ENCODE data around the gene ZNF787. TPM values are rescaled to one million over a fixed set of nuclear protein-coding genes. Genes with fewer than 3 reads are reported as not detected.

ZNF787 gene
- total RNA-seq, 5 donors from 2014 or later (not counting 1 experiment from before 2014, with no cell fraction given) = 20.6 to 38.6 (median 34.9) TPM

DNA sequence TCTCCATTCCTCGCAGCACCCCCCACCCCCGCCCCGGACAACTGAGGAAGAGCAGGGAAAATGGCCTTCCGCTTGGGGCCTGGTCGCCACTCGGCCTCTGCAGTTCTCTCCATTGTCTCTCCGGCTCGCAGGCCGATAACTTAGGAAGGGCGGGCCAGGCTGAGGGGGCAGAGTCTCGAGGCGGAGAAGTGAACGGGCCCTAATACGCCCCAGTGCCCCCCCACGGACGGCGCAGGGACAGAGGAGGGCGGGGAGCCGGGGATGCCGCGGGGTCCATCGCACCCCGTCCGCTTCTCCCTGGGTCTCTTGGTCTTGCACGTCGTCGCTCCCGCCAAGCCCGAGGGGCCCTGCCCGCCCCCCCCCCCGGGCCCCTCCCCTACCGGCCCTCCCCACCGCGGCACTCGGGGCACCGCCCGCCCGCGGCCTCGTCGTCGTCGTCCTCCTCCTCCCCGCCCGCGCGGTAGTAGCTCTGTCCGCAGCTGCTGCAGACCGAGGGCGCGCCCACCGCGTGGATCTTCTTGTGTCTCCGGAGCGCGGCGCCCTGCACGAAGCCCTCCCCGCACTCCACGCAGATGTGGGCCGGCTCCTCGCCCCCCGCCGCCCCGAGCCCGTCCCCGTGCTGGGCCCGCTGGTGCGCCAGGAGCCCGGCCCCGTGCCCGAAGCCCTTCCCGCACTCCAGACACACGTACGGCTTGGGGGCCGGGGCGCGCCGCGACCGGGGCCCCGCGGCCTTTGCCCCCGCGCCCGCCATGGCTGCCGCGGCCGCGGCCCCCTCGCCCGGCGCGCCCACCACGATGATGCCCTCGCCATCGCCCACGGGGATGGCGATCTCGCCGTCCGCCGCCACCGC is 33.2 kb downstream of the ZNF787 start:
- H3K4me1 Mint-ChIP-seq = peaks cover 5 to 16% (median 8%) of the 10 kb centered on the region in 3 donors
- Histone ChIP-seq H3K36me3 (ENCODE audit: control insufficient read depth in 2 of 2, extremely low read depth in 1 of 2, insufficient read depth in 1 of 2, low read length in 1 of 2) (peaks cover 6 to 19% of the 10 kb centered on the region in 2 donors), H3K4me3 (ENCODE audit: control insufficient read depth in 1 of 2, extremely low read depth in 1 of 2, low read length in 1 of 2) (no peak overlapping the region), H3K9me3 (no peaks in the 10 kb centered on the region), H3K27ac (ENCODE audit: low read length) (no peak overlapping the region), H3K27me3 (replicated peaks in 1 of 2; ENCODE audit: control insufficient read depth in 2 of 2, extremely low read depth in 1 of 2, insufficient read depth in 2 of 2, low read length in 1 of 2) (no peaks in the 10 kb centered on the region), H3K4me1 (ENCODE audit: control insufficient read depth in 1 of 2, extremely low read depth in 1 of 2, insufficient read depth in 2 of 2, low read length in 2 of 2) (peaks cover 0 to 4% of the 10 kb centered on the region in 2 experiments)
- ChIA-PET CTCF (interaction anchor here in 1 of 2 donors (0.6 kb wide), 1 partner anchor 82 kb away, joined by 5 read pairs; no protein-coding TSS in a partner anchor), POLR2A (no interaction called here)
- H3K36me3 Mint-ChIP-seq = peaks cover 18% of the 10 kb centered on the region
- no peaks in the 10 kb centered on the region for H3K9me3 Mint-ChIP-seq
- 98% methylated on average over 70 of the region's 104 CpGs for WGBS (ENCODE audit: insufficient coverage)
- ATAC-seq (replicated peaks in 1 of 4) (no peak), DNase-seq (no peak)
- no peak overlapping the region for H3K4me3 Mint-ChIP-seq
- no peaks in the 10 kb centered on the region for H3K27me3 Mint-ChIP-seq
- no peak overlapping the region for H3K27ac Mint-ChIP-seq

DNA sequence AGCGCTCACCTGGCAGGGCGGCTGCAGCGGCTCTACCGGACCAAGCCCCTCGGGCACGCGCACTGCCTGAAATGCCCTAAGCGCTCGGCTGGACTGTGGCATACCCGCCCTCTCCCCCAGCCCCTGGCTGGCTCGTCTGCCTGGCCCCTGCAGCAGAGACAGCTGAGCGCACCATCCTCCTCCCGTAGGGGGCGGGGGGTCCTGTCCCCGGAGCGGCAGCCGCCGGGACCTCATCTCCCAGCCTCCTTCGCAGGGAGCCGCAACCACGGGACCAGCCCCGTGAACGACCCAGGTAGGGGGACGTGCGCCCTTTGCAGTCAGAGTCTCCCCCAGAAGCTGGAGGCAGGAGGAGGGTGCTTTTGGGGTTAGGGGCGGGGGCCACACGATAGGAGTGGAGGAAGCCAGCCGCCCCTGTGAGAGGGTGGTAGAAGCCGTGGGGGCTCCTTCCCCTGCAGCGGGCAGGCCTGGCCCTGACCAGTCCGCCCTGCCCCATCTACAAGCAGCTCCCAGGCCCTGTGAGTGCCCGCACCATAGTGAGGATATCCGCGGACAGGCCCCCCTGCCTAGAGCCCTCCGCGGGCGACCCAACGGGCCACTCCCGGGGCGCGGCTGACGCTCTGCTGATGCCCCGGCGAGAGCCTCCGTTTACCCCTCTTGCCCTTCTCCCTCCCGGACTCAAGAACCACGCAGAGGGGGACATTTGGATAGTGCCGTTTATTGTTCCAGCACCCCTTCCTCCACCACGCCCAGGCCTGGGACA is 34.2 kb downstream of the ZNF787 start:
- Histone ChIP-seq H3K4me3 (ENCODE audit: control insufficient read depth in 1 of 2, extremely low read depth in 1 of 2, low read length in 1 of 2) (no peak overlapping the region), H3K27ac (ENCODE audit: low read length) (no peak overlapping the region)
- no peak overlapping the region for H3K27ac Mint-ChIP-seq

DNA sequence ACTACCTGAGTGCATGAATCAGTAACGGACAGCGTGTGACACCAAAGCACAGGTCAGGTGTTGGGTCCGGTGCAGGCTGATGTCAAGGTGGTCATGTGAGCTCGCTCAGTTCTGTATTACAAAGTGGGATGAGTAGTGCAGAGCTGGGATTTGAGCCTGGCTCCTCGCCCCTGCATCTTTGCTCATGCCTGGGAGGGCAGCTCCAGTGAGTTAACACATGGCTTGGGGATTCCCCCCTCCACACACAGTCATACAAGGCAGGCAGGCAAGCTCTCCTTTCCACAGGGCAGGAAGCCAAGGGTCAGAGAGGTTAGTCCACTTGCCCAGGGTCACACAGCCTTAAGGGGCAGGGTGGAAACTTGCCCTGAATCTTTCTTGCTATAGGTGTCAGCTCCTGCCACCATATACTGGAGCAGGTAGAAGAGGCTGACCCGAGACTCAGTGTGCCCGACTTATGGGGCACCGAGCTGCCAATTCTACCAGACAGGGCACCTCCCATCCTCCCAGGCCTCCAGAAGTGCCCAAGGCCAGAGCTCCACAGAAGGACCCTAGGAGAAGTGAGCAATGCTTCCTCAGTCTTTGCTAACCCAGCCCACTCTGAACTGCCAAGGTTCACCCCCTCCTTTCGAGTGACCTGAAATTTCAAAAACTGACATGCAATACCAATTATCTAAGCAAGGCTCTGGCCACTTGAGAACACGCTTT is 35.4 kb downstream of the ZNF787 start:
- Histone ChIP-seq H3K27me3 (replicated peaks in 1 of 2; ENCODE audit: control insufficient read depth in 2 of 2, extremely low read depth in 1 of 2, insufficient read depth in 2 of 2, low read length in 1 of 2) (peaks cover 0 to 12% of the 10 kb centered on the region in 2 experiments), H3K27ac (ENCODE audit: low read length) (no peak overlapping the region), H3K4me3 (ENCODE audit: control insufficient read depth in 1 of 2, extremely low read depth in 1 of 2, low read length in 1 of 2) (no peak overlapping the region), H3K9me3 (no peaks in the 10 kb centered on the region), H3K4me1 (ENCODE audit: control insufficient read depth in 1 of 2, extremely low read depth in 1 of 2, insufficient read depth in 2 of 2, low read length in 2 of 2) (peaks cover 3 to 7% of the 10 kb centered on the region in 2 experiments), H3K36me3 (ENCODE audit: control insufficient read depth in 2 of 2, extremely low read depth in 1 of 2, insufficient read depth in 1 of 2, low read length in 1 of 2) (peaks cover 3 to 16% of the 10 kb centered on the region in 2 donors)
- WGBS (ENCODE audit: insufficient coverage) = 95% methylated on average over 7 of the region's 10 CpGs
- DNase-seq (no peak), ATAC-seq (replicated peaks in 1 of 4) (no peak)
- no peak overlapping the region for H3K4me3 Mint-ChIP-seq
- peaks cover 7 to 11% of the 10 kb centered on the region in 2 donors for H3K27me3 Mint-ChIP-seq
- H3K36me3 Mint-ChIP-seq = peaks cover 9% of the 10 kb centered on the region
- H3K4me1 Mint-ChIP-seq = peaks cover 8 to 12% (median 10%) of the 10 kb centered on the region in 3 donors
- ChIA-PET POLR2A (no interaction called here), CTCF (interaction anchor here in 1 of 2 donors (0.6 to 0.8 kb wide), 2 partner anchors 19 to 1858 kb away, joined by 3 read pairs; no protein-coding TSS in a partner anchor)
- no peak overlapping the region for H3K27ac Mint-ChIP-seq
- no peaks in the 10 kb centered on the region for H3K9me3 Mint-ChIP-seq

More for the DNA sequence above, 34.2 kb downstream of the ZNF787 start:
- ATAC-seq (replicated peaks in 1 of 4) (no peak), DNase-seq (no peak)
- CTCF ChIA-PET = no interaction called here
- Mint-ChIP-seq H3K9me3 (no peaks in the 10 kb centered on the region), H3K4me3 (no peak overlapping the region), H3K36me3 (peaks cover 14% of the 10 kb centered on the region), H3K4me1 (peaks cover 0 to 13% (median 3%) of the 10 kb centered on the region in 3 donors), H3K27me3 (peaks cover 0 to under 1% of the 10 kb centered on the region in 2 donors)
- Histone ChIP-seq H3K36me3 (ENCODE audit: control insufficient read depth in 2 of 2, extremely low read depth in 1 of 2, insufficient read depth in 1 of 2, low read length in 1 of 2) (peaks cover 3 to 19% of the 10 kb centered on the region in 2 donors), H3K4me1 (ENCODE audit: control insufficient read depth in 1 of 2, extremely low read depth in 1 of 2, insufficient read depth in 2 of 2, low read length in 2 of 2) (no peaks in the 10 kb centered on the region), H3K9me3 (no peaks in the 10 kb centered on the region), H3K27me3 (replicated peaks in 1 of 2; ENCODE audit: control insufficient read depth in 2 of 2, extremely low read depth in 1 of 2, insufficient read depth in 2 of 2, low read length in 1 of 2) (peaks cover 0 to 1% of the 10 kb centered on the region in 2 experiments)
- POLR2A ChIA-PET = no interaction called here
- WGBS (ENCODE audit: insufficient coverage) = 84% methylated on average over 29 of the region's 49 CpGs

DNA sequence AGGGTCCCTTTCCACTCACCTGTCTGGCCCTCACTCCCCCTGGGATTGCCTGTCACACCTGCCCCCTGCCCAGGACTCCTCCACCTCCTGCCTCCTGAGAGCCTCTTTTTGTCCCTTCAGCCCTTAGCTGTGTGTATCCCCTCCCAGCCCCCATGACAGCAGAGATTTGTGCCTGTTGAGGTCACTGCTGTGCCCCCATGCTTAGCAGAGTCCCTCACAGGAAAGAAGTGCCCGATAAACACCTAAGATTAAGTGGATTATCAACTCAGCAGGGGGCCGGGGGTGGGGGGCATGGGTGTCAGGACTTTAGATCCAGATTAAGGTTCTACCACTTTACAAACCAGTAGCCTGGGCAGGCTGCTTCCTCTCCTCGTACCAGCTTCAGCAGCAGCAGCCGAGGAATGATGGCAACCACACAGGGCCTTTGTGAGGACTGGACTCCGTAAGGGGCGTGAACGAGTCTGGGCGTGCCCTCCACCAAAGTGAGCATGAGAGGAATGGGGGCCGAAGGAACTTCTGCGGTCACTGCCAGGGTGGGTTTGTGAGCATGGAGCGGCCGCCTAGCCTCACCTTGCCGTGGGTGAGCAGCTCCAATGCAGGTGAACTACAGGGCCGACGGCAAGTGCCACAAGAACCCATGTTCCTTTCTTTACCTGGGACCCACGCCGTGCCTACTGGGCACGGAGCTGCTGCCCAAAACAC is 36.1 kb downstream of the ZNF787 start:
- H3K9me3 Mint-ChIP-seq = no peaks in the 10 kb centered on the region
- H3K4me1 ChIP-seq (ENCODE audit: control insufficient read depth in 1 of 2, extremely low read depth in 1 of 2, insufficient read depth in 2 of 2, low read length in 2 of 2) = peaks cover 3 to 10% of the 10 kb centered on the region in 2 experiments
- DNase-seq (no peak), ATAC-seq (replicated peaks in 1 of 4) (no peak)
- WGBS (ENCODE audit: insufficient coverage) = 88% methylated on average over 13 of the region's 18 CpGs
- peaks cover 9 to 13% (median 12%) of the 10 kb centered on the region in 3 donors for H3K4me1 Mint-ChIP-seq
- no peak overlapping the region for H3K27ac ChIP-seq (ENCODE audit: low read length)
- H3K27me3 Mint-ChIP-seq = peaks cover 7 to 12% of the 10 kb centered on the region in 2 donors
- H3K36me3 Mint-ChIP-seq = peaks cover 7% of the 10 kb centered on the region
- ChIA-PET CTCF (interaction anchor here in 1 of 2 donors (0.6 to 0.8 kb wide), 2 partner anchors 20 to 1857 kb away, joined by 3 read pairs; no protein-coding TSS in a partner anchor), POLR2A (no interaction called here)
- H3K27me3 ChIP-seq (replicated peaks in 1 of 2; ENCODE audit: control insufficient read depth in 2 of 2, extremely low read depth in 1 of 2, insufficient read depth in 2 of 2, low read length in 1 of 2) = peaks cover 0 to 15% of the 10 kb centered on the region in 2 experiments
- H3K9me3 ChIP-seq = no peaks in the 10 kb centered on the region
- H3K4me3 Mint-ChIP-seq = no peak overlapping the region
- H3K36me3 ChIP-seq (ENCODE audit: control insufficient read depth in 2 of 2, extremely low read depth in 1 of 2, insufficient read depth in 1 of 2, low read length in 1 of 2) = peaks cover 3 to 11% of the 10 kb centered on the region in 2 donors
- no peak overlapping the region for H3K27ac Mint-ChIP-seq
- H3K4me3 ChIP-seq (ENCODE audit: control insufficient read depth in 1 of 2, extremely low read depth in 1 of 2, low read length in 1 of 2) = no peak overlapping the region

DNA sequence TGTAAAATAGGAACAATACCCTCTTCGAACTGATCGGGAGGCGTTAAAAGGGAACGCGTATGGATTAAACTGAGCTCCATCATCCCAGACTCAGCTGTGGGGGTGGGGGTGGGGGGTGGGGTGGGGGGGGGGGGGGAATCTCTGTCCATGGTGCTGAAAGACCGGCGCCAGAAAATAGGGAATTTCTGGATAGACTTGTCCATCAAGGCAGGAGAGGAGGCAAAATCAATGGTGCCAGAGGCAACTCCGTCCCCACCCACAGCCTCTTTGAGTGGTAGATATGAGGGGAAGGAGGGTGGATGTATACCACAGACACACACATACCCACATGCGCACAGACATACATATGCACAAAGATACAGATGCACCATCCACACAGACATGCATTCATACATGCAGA is 37.4 kb downstream of the ZNF787 start:
- ATAC-seq (replicated peaks in 1 of 4) (no peak), DNase-seq (no peak)
- ChIA-PET POLR2A (no interaction called here), CTCF (no interaction called here)
- Mint-ChIP-seq H3K27me3 (peaks cover 7 to 12% of the 10 kb centered on the region in 2 donors), H3K4me3 (no peak overlapping the region), H3K36me3 (peaks cover 2% of the 10 kb centered on the region), H3K4me1 (peaks cover 9 to 13% (median 12%) of the 10 kb centered on the region in 3 donors), H3K9me3 (no peaks in the 10 kb centered on the region), H3K27ac (no peak overlapping the region)
- H3K27me3 ChIP-seq (replicated peaks in 1 of 2; ENCODE audit: control insufficient read depth in 2 of 2, extremely low read depth in 1 of 2, insufficient read depth in 2 of 2, low read length in 1 of 2) = peaks cover 0 to 18% of the 10 kb centered on the region in 2 experiments
- H3K4me1 ChIP-seq (ENCODE audit: control insufficient read depth in 1 of 2, extremely low read depth in 1 of 2, insufficient read depth in 2 of 2, low read length in 2 of 2) = peaks cover 3 to 10% of the 10 kb centered on the region in 2 experiments
- H3K36me3 ChIP-seq (ENCODE audit: control insufficient read depth in 2 of 2, extremely low read depth in 1 of 2, insufficient read depth in 1 of 2, low read length in 1 of 2) = peaks cover 0 to 2% of the 10 kb centered on the region in 2 donors
- H3K4me3 ChIP-seq (ENCODE audit: control insufficient read depth in 1 of 2, extremely low read depth in 1 of 2, low read length in 1 of 2) = no peak overlapping the region
- no peaks in the 10 kb centered on the region for H3K9me3 ChIP-seq
- H3K27ac ChIP-seq (ENCODE audit: low read length) = no peak overlapping the region
- no CpG with 5 or more reads among the region's 9 CpGs for WGBS (ENCODE audit: insufficient coverage)

Data from T-cell (primary cell).